ENCODE measurements around the gene NT5E.

Gene NT5E

DNA sequence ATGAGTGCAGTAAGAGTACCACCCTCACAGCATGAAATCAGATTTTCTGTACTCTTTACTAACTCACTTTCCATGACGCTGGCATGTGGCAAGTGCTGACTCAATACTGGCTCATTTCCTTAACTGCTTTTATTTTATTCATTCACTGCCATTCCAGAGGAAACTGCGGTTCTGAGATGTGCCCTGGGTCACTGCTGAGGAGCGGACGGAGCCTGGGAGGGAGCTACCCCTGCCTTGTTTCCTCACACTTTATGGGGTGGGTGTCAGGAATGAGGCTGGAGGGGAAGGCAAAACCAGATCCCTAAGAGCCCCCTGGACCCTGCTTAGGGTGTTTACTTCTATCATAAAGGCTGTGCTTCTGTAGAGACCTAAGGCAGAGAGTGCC, 14.4 kb downstream of the NT5E start:
- TF ChIP-seq, protein P1, sequence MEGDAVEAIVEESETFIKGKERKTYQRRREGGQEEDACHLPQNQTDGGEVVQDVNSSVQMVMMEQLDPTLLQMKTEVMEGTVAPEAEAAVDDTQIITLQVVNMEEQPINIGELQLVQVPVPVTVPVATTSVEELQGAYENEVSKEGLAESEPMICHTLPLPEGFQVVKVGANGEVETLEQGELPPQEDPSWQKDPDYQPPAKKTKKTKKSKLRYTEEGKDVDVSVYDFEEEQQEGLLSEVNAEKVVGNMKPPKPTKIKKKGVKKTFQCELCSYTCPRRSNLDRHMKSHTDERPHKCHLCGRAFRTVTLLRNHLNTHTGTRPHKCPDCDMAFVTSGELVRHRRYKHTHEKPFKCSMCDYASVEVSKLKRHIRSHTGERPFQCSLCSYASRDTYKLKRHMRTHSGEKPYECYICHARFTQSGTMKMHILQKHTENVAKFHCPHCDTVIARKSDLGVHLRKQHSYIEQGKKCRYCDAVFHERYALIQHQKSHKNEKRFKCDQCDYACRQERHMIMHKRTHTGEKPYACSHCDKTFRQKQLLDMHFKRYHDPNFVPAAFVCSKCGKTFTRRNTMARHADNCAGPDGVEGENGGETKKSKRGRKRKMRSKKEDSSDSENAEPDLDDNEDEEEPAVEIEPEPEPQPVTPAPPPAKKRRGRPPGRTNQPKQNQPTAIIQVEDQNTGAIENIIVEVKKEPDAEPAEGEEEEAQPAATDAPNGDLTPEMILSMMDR (conservative IDR thresholded peaks at IDR 0.05; ENCODE audit: low read length) = no peak
- peak; percentile 93 for DNase-seq (ENCODE audit: low read depth)
- H3K4me3 ChIP-seq (ENCODE audit: low read length) = peak overlapping the region; percentile 8; the same call in 1 of the 2 replicates

DNA sequence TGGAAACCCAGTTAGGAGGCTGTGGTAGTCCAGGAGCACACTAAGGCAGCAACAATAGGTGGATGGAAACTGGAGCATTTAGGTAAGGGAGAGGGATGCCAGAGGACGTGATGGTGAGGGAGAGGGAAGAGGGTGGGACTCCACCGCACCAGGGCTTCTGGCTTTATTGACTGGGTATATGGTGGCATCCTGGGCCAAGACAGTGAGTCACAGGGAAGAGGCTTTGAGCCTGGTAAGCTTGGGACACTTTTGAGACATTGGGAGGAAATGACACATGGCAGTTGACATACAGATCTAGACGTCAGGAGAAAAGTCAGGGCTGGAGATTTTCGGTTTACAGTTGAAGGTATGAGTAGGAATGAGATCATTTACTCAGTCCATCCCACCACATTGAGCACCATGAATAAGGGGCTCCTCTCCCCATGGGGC, 14.9 kb downstream of the NT5E start:
- H3K4me3 ChIP-seq (ENCODE audit: low read length) = peak overlapping the region; percentile 8; the same call in 1 of the 2 replicates
- peak; percentile 82 for DNase-seq (ENCODE audit: low read depth)
- TF ChIP-seq, protein P1 (conservative IDR thresholded peaks at IDR 0.05; ENCODE audit: low read length) = no peak

DNA sequence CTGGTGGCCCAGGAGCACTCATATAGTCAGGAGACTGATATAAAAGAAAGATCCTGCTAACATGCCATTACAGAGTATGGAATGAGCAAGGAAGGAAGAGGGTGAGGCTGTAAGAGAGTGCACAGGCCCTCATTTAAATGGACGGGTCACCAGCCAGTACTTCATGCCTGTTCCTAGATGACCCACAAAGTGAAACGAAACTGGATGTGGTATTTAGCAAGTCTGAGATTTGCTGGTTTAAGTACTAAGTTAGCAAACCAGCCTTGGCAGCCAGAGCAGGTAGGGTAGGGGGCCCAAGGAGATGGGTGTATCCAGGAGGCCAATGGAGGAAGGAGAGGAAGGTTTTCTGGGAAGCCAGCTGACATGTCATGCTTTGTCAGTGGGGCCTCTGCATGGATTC, 15.9 kb downstream of the NT5E start:
- DNase-seq (ENCODE audit: low read depth) = no peak
- H3K4me3 ChIP-seq (ENCODE audit: low read length) = no peak overlapping the region
- TF ChIP-seq, protein P1 (conservative IDR thresholded peaks at IDR 0.05; ENCODE audit: low read length) = no peak

DNA sequence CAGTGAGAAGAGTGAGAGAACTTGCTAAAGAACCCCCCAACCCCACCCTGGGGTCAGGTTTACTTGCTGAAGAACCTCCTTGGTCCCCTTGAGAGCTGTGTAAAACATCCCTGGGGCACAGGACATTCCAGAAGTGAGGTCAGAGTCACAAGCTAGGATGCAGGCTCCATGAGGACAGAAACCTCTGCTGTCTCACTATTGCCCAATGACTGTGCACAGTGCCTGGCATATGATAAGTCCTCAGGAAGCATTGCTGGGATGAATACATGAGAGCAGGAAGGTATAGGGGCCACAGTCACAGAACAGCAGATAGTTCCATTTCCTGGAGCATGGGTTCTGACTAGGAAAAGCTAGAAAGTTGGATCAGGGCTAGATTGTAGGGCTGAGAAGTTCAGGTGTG, 18.4 kb downstream of the NT5E start:
- no peak overlapping the region for H3K4me3 ChIP-seq (ENCODE audit: low read length)
- DNase-seq (ENCODE audit: low read depth) = peak; percentile 52
- TF ChIP-seq, protein P1 (conservative IDR thresholded peaks at IDR 0.05; ENCODE audit: low read length) = no peak

DNA sequence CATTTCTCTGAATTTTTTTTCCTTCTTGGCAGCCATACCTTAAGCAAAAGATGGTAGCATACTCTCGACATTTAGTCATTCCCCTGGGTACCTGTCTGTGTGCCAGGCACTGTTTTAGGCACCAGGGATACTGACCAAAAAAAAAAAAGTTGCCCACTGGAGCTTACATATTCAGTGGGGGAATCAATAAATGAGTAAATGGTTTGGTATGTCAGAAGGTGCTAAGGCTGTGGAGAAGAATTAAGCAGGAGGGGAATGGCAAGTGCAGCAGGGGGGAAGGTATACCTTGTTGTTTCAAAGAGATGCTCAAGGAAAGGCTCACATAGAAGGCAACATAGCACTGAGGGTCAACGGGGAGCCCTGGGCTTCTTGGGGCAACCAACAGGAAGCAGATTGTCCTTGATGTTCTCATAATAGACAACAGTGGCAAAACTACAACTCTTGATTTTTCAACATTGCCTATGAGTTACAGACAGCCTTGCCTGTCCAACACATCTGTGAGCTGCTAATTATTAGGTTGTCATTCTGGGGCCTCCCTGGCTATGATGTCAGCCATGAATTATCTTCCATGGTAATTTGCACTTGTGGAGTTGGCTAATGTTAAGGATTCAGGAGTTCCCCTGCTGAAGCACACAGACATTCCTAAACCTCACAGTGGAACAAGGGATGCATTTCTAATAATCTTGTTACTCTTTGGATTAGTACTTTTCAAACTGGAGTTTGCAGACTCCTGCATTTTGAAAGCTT, 19.6 kb downstream of the NT5E start:
- H3K4me3 ChIP-seq (ENCODE audit: low read length) = no peak overlapping the region
- TF ChIP-seq, protein P1 (conservative IDR thresholded peaks at IDR 0.05; ENCODE audit: low read length) = no peak
- peak; percentile 47 for DNase-seq (ENCODE audit: low read depth)

DNA sequence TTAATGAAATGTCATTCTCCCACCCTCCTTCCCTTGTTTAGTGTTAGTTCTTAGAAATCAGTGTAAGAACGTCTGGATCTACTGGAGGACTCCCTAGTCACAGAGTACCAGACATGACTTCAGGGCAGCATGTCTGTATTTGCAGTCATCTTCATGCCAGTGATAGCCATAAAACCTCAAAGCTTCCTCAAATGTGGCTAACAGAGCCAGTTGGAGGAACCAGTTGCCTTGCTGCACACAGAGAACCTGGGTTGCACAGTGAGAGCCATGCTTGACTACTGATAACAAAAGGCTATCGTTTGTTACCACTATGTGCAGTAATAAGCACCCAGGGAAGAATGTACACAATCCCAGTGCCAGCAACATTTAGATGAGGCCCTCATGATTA, 20.1 kb downstream of the NT5E start:
- peak; percentile 48 for DNase-seq (ENCODE audit: low read depth)
- H3K4me3 ChIP-seq (ENCODE audit: low read length) = no peak overlapping the region
- TF ChIP-seq, protein P1 (conservative IDR thresholded peaks at IDR 0.05; ENCODE audit: low read length) = no peak

DNA sequence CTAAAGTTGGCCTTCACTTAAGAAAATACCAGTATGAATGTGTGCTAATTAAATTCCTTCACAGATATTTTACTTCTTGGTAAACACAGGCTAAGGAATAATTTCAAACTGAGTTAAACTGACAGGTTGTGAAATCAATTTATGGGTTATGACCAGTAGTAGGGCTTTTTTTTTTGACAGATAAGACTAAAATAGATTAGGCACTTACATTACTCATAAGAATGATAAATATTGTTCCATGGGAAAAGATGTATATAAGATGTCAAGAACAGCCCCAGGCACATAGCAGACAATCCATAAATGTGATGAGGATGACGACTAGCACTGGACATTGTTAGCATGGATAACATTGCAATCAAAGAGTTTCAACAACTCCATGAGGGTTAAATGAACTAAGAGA, 22.9 kb downstream of the NT5E start:
- no peak for DNase-seq (ENCODE audit: low read depth)
- TF ChIP-seq, protein P1 (conservative IDR thresholded peaks at IDR 0.05; ENCODE audit: low read length) = no peak
- no peak overlapping the region for H3K4me3 ChIP-seq (ENCODE audit: low read length)

Measured in AG10803 (cell line).